HS-5 (cell line): Measurements from ENCODE around the gene STIM2.
"Not testable (repeated sequence)": the region's sequence is repeated elsewhere in the genome, so short reads cannot be mapped to it uniquely, and the experiment has no call there.

ENCODE experiments used
- DNase-seq: peaks from one replicate; pipeline ENCODE4 v3.0.0-alpha.2; 2012; ENCODE audit warnings: low read depth

STIM2 gene

DNA sequence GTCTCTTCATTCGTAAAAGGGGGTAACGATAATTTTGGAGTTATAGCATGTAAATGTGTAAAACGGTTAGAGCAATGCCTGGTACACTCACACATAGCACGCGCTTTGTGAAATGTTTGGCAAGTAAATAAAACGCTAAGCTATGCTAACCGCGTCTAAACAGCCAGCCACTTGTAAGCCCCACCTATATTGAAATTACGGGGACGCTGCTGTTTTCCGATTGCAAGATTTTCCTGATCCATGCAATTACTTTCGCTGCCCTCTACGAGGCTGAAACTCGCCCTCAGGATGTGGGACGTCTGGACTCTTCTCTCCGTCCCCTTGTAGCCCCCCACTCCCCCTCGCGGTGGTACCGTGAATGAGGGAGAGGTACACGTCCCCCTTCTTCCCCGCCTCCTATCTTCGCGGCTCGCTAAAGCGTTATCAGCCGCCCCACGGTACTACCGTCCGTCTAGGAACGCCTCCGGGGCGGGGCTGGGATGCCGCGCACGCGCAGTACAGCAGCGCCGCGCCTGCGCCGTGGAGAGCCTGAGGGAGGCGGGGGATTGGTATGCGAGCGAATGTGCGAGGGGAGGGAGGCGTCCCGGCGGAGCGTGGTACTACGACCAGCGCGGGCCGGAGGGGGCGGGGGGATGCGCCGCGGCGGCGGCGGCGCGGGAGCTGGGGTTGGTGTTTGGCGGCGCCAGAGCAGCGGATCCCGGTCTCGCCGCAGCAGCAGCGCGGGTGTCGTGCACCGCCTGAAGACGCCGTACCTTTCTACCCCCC, at the start of gene STIM2:
STIM2 (plus strand) TSS at position 685 of the 765 bp plus-strand sequence.
- peak; percentile 84 for DNase-seq

DNA sequence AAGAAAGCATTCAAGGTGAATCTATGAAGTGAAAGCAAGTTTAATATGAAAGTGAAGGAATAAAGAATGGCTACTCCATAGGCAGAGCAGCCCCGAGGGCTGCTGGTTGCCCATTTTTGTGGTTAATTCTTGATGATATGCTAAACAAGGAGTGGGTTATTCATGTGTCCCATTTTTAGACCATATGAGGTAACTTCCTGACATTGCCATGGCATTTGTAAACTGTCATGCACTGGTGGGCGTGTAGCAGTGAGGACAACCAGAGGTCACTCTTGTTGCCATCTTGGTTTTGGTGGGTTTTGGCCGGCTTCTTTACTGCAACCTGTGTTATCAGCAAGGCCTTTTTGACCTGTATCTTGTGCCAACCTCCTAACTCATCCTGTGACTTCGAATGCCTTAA, 49.1 kb upstream of the STIM2 start:
- not testable (repeated sequence) for DNase-seq

DNA sequence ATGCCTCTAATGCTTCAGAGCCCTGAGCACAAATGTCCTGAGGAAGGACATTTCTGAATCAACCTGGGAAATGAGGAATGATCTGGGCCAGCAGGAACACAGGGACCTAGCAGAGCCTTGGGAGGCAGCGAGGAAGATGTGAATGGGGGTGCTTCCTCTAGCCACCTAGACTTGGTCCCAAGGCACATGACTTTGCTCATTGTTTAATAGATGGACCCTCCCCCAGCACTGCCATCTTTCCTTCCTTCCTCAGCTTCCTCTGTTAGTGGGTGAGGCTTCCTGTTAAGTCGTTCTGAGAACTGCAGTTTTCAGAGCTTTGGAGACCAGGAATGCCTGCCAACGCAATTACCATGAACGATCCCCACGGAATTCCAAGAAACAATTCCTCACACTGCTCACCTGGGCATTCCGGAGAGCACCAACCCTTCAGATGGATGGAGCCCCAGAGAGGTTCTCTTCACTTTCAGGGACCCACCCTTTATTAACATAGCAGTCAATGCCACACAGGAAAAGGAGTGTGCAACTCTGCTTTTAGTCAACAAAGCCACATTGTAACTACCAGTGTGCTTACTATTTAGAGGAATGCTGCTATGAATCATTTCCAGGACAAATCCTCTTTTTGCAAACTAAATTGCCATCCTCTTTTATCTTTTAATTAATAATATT, 48.5 kb upstream of the STIM2 start:
- DNase-seq = no peak

DNA sequence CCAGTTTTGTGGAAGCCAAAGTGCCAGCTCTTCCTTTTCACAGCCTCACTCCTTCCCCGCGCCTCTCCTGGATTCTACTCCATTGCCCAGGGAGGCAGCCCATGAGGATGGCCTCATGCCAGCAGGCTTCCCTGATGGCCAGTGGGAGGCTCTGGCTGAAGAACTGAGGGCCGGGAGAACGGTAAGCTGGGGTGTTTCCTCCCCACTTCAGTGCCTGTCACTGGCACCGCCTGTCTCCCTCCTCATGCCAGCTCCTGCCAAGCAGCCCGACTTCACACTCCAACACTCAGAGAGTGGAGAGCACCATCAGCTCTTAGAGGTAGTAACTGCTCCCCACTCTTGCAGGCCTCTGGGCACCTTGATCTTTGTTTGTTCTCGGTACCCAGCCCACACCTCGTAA, 46.9 kb upstream of the STIM2 start:
- DNase-seq = no peak

DNA sequence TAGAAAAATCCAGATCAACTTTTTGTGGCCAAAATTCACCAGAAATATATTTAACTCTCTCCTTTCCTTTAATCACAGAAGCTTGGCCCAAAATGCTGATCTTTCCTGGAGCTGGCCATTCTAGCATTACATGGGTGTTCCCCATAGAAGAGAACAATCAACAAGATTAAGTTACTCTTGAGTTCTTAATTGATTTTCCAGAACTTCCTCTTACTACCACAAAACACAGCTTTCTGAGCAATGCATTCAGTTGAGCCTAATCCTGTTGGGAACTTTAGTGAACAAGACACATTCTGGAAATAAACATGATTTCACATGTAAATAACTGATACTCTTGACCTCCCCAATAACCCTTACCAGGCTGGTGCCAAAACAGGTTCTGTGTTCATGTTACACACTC, 45.4 kb upstream of the STIM2 start:
- DNase-seq = no peak

DNA sequence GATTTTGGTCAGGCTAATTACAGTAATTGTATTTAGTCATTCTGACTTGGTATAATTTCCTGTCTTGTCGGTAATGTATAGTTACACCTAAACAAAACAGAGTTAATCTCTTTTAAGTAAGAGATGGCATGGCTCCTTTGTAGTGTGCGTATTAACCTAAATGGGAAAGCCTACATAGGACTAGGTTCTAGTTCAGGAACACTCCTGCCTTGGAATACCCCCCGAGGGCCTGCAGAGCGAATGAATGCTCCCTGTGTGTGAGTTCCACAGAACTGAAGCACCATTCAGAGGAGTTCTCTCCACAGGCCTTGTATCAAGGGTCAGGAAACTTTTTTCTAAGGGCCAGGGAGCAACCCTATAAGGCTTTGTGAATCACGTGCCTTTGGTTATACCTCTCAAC, 44.9 kb upstream of the STIM2 start:
- DNase-seq = no peak

DNA sequence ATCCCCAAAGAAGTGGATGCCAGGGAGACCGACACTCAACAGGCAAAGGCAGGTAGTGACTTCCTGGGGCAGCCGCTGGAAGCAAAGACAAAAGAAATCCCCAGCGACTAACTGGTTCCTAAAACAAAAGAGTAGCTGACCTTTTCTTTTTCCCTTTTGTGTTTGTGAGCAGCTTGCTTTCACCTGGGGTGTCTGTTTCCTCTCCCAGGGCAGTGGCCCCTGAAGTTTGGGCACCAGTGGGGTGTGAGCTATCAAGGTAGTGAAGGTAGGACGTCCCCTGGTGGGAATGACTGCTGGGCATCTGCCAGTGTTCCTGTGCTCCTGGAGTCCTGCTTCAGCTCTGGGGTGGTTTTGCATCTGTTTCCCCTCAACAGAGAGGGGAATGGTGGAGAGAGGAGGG, 41.6 kb upstream of the STIM2 start:
- no peak for DNase-seq

DNA sequence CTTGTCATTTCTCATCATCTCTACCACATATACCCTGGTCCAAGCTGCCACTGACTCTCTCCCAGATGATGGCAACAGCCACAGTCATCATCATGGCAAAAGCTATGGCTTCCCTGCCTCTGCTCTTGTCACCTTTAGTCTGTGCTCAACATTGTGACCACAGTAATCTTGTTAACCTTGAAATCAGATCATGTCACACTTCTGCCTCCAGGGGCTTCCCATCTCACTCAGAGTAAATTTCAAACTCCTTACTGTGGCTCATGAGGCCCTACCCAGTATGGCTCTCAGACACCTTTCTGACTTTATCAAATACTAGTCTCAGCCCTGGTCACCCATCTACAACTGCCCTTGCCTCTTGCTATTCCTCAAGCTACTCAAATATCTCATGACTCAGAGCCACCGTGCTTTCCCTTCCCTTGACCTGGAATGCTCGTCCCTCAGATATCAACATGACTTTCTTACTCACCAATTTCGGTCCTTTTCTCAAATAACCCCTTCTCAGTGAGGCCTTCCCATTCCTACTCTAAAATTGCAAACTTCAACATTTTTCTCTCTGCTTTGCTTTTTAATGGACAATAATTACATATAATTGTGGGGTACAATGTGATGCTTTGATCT, 41.1 kb upstream of the STIM2 start:
- DNase-seq = no peak

DNA sequence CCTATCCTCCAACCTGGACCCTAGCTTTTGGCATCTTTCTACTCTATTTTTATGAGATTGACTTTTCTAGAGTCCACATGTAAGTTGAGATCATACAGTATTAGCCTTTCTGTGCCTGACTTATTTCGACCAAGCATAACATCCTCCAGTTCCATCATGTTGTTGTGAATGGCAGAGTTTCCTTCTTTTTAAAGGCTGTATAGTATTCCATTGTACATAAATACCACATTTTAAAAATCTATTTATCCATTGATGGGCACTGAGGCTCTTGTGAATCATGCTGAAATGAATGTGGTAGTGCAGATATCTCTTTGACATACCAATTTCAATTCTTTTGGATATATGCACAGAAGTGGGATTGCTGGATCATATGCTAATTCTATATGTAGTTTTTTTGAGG, 40.3 kb upstream of the STIM2 start:
- DNase-seq = no peak

DNA sequence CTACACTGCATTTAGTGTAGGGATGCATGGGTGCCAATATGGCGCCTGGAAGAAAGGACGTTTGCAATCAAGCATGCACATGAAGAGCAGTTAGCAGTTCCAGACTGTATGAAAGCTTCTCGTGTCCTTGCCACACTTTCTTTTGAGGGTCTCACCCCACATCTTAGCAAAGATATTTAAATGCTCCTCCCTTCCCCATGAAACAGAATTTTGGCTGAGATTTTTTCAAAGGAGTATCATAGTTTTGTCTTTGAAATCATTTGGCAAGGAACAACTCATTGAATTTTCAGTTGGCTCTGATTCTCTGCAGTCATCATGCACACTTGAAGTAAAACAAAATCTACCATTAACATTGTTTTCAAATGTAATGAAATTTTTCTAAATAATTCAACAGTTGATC, 39.6 kb upstream of the STIM2 start:
- DNase-seq = no peak

DNA sequence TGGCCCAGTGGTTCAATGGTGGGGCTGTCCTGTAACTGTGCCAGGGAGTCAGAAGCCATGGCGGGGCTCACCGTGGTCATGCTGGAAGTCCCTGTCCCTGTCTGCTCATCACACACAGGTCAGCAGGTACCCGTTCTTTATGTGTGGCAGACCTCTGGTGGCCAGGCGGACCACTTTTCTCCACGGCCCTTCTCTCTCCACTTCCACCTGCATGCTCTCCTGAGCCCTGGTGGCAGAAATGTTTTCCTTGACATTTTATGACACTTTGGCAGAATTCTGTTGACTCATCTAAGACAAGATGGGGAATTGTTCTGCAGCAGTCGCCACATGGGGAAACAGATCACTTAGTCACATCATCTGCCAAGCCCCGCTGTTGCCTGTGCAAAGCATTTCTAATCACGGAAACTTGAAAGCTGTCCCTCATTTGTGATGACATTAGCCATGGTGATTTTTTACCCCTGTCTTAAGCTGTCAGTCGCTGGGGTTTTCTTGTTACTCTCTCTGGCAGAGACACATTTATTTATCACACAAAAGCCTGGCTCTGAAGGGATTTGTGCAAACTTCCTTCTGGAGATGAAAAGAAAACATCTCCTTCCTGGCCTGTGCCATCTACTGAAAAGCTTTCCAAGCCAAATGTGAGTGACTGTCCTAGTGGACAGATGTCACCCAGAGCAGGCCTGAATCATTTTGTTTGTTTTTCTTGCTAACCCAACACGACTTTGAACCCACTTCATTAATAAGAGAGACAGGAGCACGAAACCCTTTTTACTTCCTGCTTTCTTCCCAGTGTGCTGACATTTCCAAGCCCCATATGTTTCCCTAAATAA, 38.8 kb upstream of the STIM2 start:
- DNase-seq = no peak

DNA sequence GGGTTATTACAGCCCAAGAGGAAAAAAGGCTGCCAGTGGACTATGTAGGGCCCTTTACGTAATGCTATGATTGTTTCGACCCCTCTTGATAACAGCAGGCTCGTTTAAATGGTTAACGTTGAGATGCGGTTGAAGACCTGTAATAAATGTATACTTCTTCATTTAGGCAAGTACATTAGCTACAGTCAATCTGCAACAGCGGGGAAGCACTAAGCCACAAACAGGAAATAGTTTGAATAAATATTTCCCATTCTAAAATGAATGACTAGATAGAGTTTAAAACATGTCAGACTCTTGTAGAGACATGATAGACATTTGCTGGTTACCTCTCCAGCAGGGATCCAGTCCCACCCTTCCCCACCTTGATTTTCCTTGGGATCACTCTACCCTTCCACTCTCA, 38.1 kb upstream of the STIM2 start:
- no peak for DNase-seq

DNA sequence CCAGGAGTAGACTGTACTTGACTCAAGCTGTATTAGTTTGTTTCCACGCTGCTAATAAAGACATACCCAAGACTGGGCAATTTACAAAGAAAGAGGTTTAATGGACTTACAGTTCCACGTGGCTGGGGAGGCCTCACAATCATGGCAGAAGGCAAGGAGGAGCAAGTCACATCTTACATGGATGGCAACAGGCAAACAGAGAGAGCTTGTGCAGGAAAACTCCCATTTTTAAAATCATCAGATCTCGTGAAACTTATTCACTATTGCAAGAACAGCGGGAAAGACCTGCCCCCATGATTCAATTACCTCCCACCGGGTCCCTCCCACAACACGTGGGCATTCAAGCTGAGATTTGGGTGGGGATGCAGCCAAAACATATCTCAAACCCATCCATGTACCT, 37.7 kb upstream of the STIM2 start:
- not testable (repeated sequence) for DNase-seq

DNA sequence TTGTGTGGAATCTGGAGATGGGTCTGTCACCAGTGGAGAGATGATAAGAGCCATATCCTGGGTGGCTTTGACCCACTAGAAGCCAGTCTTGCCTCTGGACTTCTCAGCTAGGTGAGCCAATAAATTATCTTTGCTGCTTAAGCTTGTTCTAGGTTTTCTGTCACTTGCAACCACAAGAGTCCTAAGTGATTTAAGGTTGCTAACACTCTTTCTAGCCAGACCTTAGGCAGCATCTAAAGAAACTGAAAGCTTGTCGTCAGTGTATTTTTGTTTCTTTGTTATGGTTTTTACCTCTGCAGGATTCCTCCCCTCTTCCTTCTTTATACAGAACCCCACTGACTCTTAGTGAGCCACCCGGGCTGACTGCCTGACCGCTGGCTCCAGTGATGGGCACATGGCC, 37.1 kb upstream of the STIM2 start:
- no peak for DNase-seq

DNA sequence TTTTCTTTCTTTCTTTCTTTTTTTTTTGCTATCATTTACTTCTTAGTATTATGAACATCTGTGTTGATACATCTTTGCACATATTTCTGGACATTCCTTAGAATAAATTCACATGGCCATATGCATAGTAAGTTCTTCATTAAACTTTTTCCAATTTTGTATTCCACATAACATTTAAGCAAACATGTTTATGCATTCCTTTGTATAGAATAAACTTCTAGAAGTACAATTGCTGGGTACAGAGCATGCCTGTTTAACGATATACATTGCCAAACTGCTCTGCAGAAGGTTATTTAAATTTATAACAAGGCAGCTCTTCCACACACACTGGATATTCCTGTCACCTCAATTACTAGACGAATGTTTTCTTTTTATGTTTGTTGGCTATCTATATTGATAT, 36.0 kb upstream of the STIM2 start:
- no peak for DNase-seq

DNA sequence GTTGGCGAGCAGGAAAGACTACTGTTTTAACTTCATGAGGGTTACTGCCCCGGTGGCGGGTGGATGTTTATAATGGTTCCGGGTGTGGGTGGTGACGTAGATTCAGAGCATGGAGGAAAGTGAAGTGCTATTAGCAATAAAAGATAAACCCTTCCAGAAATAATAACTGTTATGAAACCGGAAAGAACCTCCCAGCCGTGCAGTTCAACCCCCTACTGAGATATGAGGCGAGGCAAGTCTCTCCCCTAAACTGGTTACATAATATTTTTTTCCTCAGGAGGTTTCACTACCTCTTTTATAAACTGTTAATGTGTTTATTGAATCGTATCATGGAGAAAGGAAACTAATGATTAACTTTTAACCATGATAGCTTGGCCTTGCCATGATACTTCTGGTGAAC, 33.9 kb upstream of the STIM2 start:
- no peak for DNase-seq

DNA sequence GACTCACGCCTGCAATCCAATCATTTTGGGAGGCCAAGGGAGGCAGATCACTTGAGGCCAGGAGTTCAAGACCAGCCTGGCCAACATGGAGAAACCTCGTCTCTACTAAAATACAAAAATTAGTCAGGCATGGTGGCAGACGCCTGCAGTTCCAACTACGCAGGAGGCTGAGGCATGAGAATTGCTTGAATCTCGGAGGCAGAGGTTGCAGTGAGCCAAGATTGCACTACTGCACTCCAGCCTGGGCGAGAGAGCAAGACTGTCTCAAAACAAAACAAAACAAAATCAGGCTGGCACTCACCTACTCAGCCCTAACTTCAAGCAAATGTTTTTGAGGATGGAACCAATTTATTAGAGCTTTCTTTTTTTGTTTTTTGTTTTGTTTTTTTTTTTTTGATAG, 33.3 kb upstream of the STIM2 start:
- DNase-seq = not testable (repeated sequence)

DNA sequence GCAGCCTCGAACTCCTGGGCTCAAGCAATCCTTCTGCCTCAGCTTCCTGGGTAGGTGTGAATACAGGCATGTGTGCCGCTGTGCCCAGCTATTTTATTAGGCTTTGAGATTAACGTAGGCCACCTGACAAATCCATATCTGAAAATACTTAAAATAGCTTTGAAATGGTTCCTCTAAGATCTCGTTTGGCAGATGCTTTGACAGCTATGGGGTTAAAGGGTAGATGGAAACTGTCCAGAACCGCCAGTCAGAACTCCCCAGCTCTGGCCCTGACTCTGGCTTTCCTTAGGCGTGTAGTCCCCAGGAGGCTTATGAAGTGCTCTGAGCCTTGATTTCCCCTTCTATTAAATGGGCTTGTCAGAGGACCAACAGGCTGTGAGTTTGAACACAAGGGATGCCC, 32.8 kb upstream of the STIM2 start:
- no peak for DNase-seq

DNA sequence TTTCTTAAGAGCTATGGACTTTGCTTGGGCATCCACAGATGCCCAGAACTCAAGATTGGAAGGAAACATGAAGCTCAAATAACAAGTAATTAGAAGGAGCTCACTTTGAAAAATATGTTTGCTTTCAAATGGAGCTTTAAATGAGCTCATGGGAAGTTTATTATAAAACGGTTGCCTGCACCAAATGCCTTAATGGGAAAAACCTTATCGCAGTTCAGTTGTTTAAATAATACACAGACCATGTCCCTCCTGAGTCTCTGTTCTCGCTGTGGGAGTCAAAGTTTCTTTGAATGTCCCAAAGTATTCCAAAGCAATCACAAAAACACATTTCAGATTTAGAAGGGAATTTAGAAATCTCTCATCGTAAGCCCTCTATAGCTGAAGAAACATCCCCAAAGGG, 31.6 kb upstream of the STIM2 start:
- DNase-seq = no peak

DNA sequence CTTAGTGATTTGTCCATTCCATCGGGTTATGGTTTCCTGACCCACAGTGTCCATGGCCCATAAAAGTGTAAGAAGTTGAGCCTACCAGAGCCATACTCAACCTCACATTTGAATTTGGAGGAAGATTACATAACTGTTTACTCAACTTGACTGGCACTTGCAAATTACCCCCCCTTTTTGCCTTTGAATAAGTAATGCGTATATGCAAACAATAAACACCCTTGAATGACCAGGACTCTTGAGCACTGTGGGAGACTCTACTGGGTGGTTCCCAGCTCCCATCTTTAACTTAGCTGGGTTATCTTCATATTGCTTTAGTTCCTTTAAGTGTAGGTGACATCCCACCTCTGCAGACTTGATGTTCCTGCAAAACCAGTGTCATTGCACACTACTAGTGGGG, 30.6 kb upstream of the STIM2 start:
- DNase-seq = no peak

DNA sequence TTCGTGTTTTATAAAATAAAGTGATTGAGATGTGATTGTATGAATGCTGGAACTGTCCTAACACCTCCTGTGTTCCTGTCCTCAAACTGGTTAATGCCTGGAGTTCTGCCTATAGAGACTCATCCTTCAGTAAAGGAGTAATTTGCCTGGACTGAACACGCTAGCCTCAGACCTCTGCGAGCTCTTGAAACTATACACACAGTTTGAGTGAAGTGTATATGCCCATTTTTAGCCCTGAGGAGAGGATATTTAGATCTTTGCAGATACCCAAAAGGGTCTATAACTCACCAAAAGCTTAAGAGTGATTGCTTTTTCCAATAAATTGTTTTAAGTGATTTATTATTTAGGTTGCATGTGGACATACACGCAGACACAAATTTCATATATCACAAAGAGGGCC, 29.9 kb upstream of the STIM2 start:
- DNase-seq = no peak

DNA sequence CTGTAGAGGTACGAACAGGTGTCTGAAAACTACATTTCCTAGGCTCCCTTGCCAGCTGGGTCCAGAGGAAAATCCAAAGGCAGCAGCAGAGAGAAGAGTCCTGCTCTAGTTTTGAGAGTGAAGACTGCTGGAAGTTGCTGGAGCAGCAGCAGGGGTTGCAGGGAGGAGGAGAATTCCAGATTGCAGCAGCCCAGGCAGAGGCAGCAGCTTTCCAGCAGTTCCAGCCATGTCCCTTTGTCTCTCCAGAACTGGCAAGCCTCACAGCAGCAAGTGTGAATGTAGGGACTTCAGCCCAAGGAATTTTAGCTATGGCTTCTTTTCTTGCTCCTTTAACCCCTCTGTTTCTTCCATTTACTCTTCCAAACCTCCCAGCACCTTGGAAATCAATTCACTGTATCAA, 24.1 kb upstream of the STIM2 start:
- no peak for DNase-seq
